HG03439 (cell line): ENCODE data around the gene PDE7B.

Experiments
- ATAC-seq: cut with Tn5 transposase; IDR thresholded peaks from one replicate; pipeline ENCODE4 v1.9.1; 2021; ENCODE audit warnings: mild to moderate bottlenecking, moderate library complexity; ENCODE audit not compliant: unreplicated experiment

PDE7B gene

DNA sequence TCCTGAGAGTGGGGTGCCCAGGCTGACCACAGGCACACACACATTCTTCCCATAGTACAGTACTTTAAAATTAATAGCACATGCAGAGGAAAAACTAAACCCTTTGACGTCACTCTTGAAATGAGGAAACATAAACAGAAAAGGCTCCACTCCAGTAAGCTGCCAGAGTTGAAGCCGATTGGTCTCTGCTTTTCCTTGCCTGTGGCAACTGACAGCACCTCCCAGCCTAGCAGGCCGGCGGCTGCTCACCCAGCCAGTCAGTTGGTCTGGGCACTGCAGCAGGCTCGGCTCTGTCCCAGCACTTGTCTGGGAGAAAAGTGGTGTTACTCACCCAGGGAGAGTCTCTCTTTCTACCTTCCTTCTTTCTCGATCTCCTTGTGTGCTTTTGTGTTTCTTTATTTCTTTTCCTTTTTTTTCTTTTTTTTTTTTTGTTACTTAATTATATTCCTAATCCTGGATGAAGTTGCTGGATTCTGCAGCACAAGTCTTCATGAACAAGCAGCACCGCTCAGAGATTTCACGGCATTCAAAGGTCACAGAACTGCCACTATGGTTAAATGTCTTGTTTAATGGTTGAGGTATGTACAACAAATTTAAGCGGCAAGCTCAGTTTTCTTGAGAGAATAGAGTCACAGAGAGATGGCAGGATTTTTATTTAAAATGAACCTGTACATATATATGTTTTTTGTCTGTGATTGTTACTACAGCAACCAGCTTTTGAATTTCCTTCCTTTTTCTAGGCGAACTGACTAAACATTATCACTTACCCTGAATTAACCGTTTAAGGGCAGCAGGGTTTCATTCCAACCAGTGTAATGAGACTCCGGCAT lies at the start of gene PDE7B:
Gene PDE7B, plus strand, starts transcription at position 260 of the 830 bp plus-strand sequence.
- peak; percentile 65 for ATAC-seq

DNA sequence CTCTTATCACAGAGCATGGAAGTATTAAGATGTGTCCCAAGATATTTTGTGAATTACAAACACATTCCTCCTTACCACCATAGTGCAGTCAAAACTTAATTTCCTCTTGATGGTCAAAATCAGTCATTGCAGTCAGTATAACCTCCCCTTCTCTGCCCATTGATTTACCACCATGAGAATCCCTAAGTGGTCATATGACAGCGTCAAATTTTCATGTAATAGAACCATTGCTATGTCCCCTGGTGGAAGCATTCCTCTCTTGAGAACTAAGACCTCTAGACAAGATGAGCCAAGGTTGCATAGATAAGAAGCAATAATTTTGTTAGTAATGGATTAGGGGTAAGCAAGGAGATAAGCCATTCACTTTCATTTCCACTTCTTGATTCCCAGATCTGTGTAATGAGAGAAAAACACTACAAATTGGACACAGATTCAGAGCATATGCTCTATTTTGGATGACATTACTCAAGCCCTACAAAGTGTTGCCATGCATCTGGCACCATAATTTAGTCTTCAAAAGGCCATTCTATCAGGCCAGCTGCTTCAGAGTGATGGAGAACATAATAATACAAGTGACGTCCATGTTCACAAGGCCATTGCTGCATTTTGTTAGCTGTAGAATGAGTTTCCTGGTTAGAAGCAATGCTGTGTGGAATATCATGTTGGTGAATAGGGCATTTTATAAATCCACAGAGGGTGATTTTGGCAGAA lies 49.6 kb upstream of the PDE7B start:
- no peak for ATAC-seq

DNA sequence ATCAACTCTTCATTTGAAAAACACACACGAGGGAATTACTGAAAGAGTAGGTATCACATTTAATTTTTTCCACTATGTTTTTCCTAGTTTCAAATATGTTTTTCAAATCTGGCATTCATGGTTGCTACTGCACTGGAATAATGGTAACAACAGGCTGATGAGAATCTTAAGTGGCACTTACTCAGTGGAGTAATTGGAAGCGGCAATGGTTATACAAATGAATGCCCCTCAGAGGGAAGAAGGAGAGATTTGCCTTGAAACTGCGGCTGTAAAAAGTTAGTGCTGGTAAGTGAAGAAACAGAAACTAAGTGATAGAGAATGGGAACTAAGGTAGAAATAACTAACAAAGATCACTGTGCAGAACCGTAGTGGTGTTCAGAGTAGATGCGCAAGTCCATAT lies 41.0 kb upstream of the PDE7B start:
- no peak for ATAC-seq

DNA sequence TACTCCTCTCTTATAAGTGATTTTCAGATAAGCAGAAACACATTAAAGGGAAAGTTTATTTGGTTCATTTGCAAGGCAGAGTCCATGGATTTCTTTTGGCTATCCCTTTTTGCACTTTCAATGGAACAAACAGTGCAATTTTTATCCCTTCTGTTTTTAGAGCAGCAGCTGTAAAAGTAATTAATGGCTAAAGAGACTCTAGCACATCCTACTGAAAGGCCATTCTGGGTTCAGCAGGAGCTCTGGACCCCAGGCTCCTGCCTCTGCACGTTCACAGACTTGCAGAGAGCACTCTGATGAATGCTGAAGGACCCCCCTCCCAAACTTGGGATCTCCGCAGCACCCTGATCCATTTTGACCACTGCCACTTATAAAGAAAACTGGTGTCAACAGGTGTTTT lies 40.3 kb upstream of the PDE7B start:
- no peak for ATAC-seq

DNA sequence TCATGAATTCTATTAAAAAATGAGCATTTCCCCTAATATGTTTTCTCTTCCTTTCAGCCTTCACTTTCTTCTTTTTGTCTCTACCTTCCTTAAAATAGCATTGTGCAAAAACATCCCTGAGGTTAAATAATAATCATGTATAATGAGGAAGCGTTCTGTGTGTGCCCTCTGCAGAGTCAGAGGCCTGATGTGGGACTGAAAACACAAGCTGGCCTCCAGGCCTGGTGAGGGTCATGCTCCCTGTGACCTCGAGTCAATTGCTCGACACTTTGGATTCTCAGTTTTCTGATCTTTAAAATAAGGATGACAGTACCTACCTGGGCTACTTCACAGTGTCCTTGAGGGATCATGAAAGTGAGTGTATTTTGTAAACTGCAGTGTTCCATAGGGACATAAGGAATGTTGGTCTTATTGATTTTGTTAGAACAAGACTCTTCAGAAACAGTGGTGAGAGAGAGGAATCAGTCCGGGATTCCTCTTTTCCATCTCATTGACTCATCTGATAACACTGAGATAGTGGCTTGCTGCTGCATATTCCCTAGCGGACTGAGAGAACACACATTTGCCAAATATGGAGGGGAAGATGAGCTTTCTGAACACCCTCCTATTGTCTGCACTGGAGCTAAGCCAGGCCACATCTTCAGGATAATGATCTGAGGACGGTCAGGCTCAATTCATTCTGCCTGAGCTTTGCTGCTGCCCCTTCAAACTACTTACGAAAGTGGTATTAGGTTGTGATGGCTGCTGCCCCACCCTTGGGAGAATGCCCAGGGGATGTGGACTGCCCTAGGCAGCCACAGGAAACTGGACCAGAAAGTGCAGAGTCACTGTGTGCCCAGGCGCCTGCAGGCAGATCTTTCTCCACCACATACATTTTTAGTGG lies 39.6 kb upstream of the PDE7B start:
- no peak for ATAC-seq

DNA sequence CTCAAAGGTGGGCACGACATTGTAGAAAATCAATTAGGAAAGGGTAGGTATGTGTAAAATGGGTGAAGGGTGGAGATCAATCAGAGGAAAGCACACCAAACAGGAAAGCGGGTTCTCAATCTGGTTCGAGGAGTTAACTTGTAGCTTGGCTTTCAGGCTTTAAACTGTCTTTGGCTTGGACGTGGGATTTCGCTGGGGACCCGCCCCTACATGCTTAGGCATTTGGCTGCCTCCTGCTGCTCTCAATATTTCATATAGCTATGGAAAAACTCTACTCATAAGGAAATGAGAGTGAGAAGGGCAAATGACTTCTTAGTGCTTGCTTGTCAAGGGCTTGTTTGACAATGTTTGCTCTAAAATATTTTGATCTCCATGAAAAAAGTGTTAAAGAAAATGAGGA lies 38.1 kb upstream of the PDE7B start:
- no peak for ATAC-seq

DNA sequence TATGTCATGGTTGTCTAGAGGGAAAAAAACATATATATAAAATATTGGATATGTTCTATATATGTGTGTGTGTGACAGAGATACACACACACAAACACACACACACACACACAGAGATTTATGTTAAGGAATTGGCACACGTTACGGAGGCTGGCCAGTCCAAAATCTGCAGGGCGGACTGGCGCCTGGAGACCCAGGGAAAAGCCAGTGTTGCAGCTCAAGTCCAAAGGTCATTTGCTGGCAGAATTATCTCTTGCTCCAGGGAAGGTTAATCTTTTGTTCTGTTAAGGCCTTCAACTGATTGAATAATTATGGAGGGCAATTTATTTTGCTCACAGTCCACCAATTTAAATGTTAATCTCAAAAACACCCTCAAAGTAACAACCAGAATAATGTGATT lies 37.5 kb upstream of the PDE7B start:
- ATAC-seq: no peak

DNA sequence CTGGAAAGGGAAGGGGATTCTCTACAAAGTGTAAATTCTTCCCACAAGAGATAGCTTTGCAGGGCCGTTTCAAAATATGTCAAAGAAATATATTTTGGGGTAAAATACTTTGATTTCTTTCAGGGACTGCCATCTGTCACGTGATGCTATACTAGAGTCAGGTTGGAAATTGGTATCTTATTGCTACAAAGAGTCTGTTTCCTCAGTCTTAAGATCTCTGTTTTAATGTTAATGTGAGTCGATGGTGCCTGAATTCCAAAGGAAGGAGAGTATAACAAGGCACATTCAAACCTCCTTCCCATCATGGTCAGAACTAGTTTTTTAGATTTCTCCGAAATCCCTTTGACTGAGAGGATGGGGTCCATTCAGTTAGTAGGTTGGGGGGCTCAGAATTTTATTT lies 36.3 kb upstream of the PDE7B start:
- no peak for ATAC-seq

DNA sequence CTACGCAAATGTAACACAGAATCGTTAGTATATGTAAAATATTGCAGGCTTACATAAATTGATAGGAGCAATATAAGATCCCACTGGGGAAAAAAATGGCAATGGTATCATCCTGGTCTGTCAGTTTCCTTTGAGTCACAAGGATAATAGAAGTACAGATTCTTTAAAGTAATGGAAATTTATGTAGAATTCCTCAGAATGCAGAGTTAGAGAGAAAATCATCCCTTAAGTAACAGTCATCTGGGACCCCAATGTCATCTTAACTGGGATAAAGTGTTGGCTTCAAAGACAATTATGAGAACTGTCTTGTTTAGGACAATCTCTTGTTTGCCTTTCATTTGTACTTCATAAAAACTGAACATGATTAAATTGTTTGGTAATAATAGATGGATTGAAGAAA lies 34.5 kb upstream of the PDE7B start:
- ATAC-seq: no peak

DNA sequence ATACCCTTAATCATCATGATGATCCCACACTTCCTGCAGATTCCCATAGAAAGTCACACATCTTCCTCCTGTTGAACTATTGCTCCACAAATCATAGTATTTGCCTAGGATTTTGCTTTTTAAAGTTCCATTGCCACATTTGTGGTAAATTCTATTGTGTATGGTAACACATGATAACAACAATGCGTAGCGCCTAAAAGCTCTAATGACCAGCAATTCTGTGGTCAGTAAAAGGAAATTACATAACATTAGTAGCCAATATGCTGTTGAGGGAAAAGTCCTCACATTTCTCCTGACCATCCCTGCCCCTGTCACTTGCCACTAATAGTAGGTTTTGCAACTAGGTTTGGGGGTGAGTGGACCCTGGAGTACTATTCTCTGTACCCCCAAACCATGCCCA lies 31.8 kb upstream of the PDE7B start:
- no peak for ATAC-seq

DNA sequence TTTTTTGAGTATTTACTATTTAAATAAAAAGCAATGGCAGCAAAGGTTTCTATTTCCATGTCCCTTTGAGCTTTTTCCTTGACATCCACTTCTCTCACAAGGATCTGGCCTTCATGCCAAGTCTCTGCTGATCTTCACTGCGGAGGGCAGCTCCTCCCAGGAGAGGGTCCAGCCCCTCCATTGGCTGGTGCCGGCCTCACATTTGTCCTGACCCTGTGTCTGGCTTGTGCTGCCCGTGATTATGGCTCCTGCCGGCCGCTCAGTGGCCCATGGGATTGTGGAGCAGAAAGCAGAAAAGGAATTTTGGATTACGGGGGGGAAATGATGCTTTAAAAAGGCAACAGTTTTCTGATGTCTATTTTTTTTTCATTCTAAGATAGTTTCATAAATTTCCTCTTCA lies 31.2 kb upstream of the PDE7B start:
- ATAC-seq: no peak

DNA sequence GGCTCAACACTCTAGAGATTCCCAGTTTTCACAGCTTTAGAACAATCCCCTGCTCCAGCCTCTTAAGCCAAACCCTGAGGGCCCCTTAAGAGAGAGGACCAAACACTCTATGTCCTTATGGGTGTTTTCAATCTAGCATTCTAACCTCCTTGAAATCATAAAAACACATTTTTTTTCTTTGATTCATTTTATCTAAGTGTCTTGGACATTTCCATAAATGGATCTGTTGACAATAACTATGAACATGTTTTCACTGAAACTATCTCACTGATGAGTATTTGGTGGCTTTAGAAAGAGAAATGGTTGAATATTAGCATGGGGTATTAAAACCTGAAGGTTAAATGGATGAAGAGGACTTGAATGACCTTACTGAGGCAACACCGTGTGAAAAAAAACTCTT lies 27.6 kb upstream of the PDE7B start:
- no peak for ATAC-seq

DNA sequence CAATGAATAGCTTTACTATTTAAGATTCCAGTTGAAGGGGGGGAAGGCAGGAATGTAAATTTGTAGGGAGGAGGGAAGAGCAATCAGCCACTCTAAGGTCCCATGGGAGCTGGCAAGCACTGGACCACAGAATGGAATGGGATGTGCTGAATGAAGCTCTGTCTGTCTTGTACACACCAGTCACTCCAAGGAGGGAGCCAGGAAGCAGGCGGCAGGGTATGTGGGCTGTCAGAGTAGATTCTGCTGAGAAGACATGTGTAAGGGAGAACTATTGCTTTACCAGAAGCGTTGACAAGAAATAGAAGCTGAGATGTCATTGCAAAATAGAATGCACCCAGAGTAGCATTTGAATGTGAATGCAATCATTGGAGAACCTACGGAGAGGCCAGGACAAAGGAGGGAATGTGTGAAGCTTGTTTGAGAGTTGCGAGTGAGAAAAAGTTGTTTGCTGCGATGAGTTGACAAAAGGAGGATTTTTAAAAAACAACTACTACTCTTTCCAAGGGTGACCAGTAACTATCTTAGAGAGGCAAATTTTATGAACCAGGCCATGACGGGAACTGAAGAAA lies 25.2 kb upstream of the PDE7B start:
- no peak for ATAC-seq

DNA sequence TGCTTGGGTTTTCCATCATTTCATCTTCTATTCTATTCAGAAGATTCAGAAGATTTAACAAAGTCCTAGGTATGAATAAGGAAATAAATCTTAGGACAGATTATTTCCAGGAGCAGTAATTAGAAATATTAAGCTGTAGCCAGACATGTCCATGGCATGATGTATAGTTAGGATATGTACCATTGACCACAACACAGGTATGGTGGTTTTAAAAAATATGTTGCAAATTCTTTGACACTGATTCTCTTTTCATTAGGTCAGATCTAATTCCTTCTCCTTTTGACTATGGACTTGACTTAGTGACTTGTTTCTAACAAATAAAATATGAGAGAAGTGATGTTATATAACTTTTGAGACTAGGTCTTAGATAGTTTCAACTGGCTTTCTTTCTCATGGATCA lies 23.5 kb upstream of the PDE7B start:
- no peak for ATAC-seq

DNA sequence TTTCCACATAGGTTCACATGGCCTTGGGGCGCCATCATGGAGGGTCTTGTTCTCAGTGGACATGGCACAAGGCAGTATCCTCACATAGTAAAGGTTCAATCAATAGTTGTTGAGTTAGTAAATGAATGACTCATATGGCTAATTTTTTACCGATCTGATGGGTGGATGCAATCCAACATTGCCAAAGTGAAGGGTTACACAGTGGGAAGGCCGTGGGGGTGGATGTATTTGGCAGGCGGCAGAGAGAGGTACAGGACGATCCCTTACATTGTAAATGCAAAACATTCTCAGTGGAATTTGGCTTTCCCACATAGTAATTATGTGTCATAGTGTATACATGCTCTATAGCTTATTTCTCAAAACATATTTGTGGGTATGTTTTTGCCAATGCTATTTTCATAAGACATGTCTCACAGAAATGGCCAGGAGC lies 21.0 kb upstream of the PDE7B start:
- no peak for ATAC-seq

DNA sequence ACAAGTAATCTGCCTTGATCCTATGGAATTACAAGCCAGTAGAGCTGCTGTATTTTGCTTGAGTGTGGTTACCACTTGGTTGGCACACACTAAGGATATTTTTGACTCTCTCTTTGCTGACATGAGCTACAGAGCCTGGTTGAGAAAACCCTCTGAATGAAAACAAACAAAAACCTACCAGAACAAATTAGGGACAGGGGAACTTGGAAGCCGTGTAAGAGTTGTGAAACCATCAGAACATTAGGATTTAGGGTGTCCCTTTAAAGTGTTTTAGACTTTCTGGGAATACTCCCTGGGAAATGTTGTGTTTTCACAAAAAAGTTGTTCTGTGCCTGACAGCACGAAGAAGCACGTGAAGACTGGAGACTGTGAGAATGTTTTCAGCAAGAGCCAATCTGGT lies 20.5 kb upstream of the PDE7B start:
- no peak for ATAC-seq

DNA sequence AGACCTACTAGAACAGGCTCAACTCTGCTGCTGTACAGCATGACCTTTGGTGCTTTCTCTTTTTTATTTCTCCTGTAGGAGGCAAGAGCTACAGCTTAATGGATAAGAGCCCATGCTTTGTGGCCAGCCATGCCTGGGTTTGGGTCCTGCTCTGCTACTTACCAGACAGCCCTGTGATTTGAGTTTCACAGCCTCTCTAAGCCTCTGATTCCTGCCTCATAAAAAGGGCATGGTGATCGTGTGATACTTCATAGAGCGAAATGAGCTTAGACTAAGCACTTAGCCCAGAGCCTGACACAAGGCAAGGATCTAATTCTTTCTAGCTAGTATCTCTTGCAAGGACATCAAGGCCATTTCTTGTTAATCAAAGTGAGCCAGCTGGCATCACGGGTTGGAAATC lies 19.3 kb upstream of the PDE7B start:
- no peak for ATAC-seq

DNA sequence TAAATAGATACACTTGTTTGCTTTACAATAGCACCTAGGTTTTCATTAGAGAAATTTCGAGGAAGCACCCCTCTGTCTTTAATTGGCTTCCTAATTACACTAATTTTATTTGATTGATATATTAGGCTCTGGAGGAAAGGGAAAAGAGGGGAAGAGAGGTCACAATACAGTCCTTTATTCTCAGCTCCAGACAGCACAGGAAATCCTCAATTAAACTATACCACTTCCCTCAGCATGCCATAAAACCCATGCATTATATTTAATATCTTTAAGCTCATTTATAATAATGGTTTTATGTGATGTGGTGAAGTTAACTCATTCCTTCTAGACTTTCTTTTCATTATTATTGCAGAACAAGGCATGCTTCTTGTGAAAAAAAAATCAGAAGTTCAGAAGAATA lies 17.7 kb upstream of the PDE7B start:
- no peak for ATAC-seq

DNA sequence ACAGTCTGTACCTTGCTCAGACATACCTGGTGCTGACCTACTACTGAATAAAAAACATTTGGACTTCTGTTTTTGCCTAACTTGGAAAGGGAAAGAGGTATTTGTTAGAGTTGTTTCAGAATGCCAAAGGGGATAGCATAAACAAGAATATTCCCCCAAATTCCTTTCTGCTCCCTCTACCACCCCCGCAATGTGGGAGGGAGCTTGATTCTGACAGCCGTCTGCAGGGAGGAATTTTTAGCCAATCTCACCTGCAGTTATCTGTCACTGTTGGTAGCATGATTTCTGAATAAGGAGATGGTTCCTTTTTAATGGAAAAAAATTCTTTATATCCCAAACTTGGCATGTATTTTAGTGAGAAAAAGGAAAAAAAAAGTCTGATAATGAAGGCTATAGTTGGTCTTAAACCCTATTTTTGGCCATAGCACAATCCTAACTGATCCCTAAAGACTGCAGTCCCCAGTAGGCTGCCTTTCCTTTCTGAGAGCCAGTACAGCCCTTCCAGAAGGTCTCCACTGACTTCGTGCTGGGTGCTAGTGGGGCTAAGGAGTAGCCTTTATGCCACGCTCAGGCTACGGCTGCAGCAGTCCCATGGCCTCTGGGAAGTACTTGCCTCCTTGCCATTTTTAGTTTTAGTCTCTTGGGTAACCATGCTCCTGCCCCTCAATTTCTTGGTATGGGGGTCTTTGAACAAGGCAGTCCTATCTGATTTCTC lies 13.6 kb upstream of the PDE7B start:
- no peak for ATAC-seq

DNA sequence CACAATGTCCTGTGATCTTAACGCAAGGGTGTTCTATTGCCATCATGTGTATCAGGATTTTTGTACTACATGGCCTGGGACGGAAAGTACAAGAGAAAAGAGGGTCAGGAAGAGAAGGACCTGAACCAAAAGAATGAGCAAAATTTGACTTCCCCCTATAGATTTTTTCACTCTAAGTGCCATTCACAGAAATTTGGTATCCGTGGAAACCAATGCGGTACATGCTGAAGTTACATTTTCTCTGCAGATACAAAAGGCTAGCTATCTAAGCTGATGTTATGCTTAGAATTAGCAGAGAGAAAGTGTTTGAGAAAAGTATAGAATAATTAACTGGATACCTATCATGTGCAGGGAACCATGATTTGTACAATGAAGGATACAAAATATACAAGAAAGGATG lies 12.4 kb upstream of the PDE7B start:
- ATAC-seq: no peak
